Neuron (in vitro differentiated cells): ENCODE results near the gene RFTN1.

Experiments
- H2AFZ ChIP-seq: one replicate; pipeline ENCODE4 v1.6.1; 2013; ENCODE audit warnings: low read depth, mild to moderate bottlenecking, inconsistent platforms, low read length, moderate library complexity
- H3K27me3 ChIP-seq: one replicate; pipeline ENCODE4 v1.6.1; 2013; ENCODE audit warnings: low read length; ENCODE audit not compliant: insufficient read depth
- H3K36me3 ChIP-seq: one replicate; pipeline ENCODE4 v1.6.1; 2013; ENCODE audit warnings: low read length; ENCODE audit not compliant: insufficient read depth
- H3K4me1 ChIP-seq: one replicate; pipeline ENCODE4 v1.6.1; 2013; ENCODE audit warnings: low read length; ENCODE audit not compliant: insufficient read depth
- H3K4me3 ChIP-seq: 2 replicates; pipeline ENCODE4 v1.5.1; 2013; ENCODE audit warnings: mild to moderate bottlenecking, low read length, moderate library complexity
- H3K9me3 ChIP-seq: one replicate; pipeline ENCODE4 v1.6.1; 2013; ENCODE audit warnings: low read length

The RFTN1 gene

GRCh38 chr3:16484984-16485383 lies 28.5 kb downstream of the RFTN1 start:
- Histone ChIP-seq H3K36me3 (no peaks in the 10 kb centered on the region), H3K4me3 (no peak overlapping the region), H3K4me1 (peaks cover 4% of the 10 kb centered on the region), H3K27me3 (no peaks in the 10 kb centered on the region), H2AFZ (no peak overlapping the region), H3K9me3 (no peaks in the 10 kb centered on the region)

- peaks cover 4% of the 10 kb centered on the region for H3K4me1 ChIP-seq
- no peaks in the 10 kb centered on the region for H3K27me3 ChIP-seq
- no peak overlapping the region for H3K4me3 ChIP-seq
- no peaks in the 10 kb centered on the region for H3K36me3 ChIP-seq
- H3K9me3 ChIP-seq = no peaks in the 10 kb centered on the region
- H2AFZ ChIP-seq = no peak overlapping the region
Measured at GRCh38 chr3:16484216-16484615, 29.3 kb downstream of the RFTN1 start.

- Histone ChIP-seq H3K4me3 (no peak overlapping the region), H3K27me3 (no peaks in the 10 kb centered on the region), H2AFZ (no peak overlapping the region), H3K36me3 (no peaks in the 10 kb centered on the region), H3K4me1 (peaks cover 4% of the 10 kb centered on the region), H3K9me3 (no peaks in the 10 kb centered on the region)
Measured at GRCh38 chr3:16482770-16483531, 30.5 kb downstream of the RFTN1 start.

- no peak overlapping the region for H2AFZ ChIP-seq
- H3K9me3 ChIP-seq = no peaks in the 10 kb centered on the region
- no peak overlapping the region for H3K4me3 ChIP-seq
- peaks cover 4% of the 10 kb centered on the region for H3K4me1 ChIP-seq
- H3K27me3 ChIP-seq = no peaks in the 10 kb centered on the region
- H3K36me3 ChIP-seq = no peaks in the 10 kb centered on the region
Measured at GRCh38 chr3:16482194-16482769, 31.2 kb downstream of the RFTN1 start.

GRCh38 chr3:16481546-16481897 lies 32.0 kb downstream of the RFTN1 start:
- Histone ChIP-seq H2AFZ (no peak overlapping the region), H3K4me1 (peaks cover 4% of the 10 kb centered on the region), H3K9me3 (no peaks in the 10 kb centered on the region), H3K4me3 (no peak overlapping the region), H3K36me3 (no peaks in the 10 kb centered on the region), H3K27me3 (no peaks in the 10 kb centered on the region)

- H3K36me3 ChIP-seq = no peaks in the 10 kb centered on the region
- no peak overlapping the region for H2AFZ ChIP-seq
- no peak overlapping the region for H3K4me3 ChIP-seq
- H3K9me3 ChIP-seq = no peaks in the 10 kb centered on the region
- H3K4me1 ChIP-seq = peaks cover 4% of the 10 kb centered on the region
- no peaks in the 10 kb centered on the region for H3K27me3 ChIP-seq
Measured at GRCh38 chr3:16480861-16481545, 32.5 kb downstream of the RFTN1 start.

- no peak overlapping the region for H2AFZ ChIP-seq
Measured at GRCh38 chr3:16478516-16478915, 35.0 kb downstream of the RFTN1 start.

GRCh38 chr3:16477521-16477920 lies 36.0 kb downstream of the RFTN1 start:
- no peaks in the 10 kb centered on the region for H3K36me3 ChIP-seq
- no peak overlapping the region for H3K4me3 ChIP-seq
- no peaks in the 10 kb centered on the region for H3K27me3 ChIP-seq
- peaks cover 4% of the 10 kb centered on the region for H3K4me1 ChIP-seq
- H2AFZ ChIP-seq = no peak overlapping the region
- H3K9me3 ChIP-seq = no peaks in the 10 kb centered on the region

More at GRCh38 chr3:16478516-16478915, 35.0 kb downstream of the RFTN1 start:
- Histone ChIP-seq H3K4me1 (peaks cover 4% of the 10 kb centered on the region), H3K36me3 (no peaks in the 10 kb centered on the region), H3K4me3 (no peak overlapping the region), H3K27me3 (no peaks in the 10 kb centered on the region), H3K9me3 (no peaks in the 10 kb centered on the region)

GRCh38 chr3:16477056-16477455 lies 36.4 kb downstream of the RFTN1 start:
- Histone ChIP-seq H3K4me1 (peaks cover 4% of the 10 kb centered on the region), H3K36me3 (no peaks in the 10 kb centered on the region), H3K27me3 (no peaks in the 10 kb centered on the region), H3K4me3 (no peak overlapping the region), H2AFZ (no peak overlapping the region), H3K9me3 (no peaks in the 10 kb centered on the region)

- H3K4me3 ChIP-seq = no peak overlapping the region
- peaks cover 4% of the 10 kb centered on the region for H3K4me1 ChIP-seq
- H3K9me3 ChIP-seq = no peaks in the 10 kb centered on the region
- no peak overlapping the region for H2AFZ ChIP-seq
- no peaks in the 10 kb centered on the region for H3K27me3 ChIP-seq
- no peaks in the 10 kb centered on the region for H3K36me3 ChIP-seq
Measured at GRCh38 chr3:16476636-16477035, 36.9 kb downstream of the RFTN1 start.

- Histone ChIP-seq H3K9me3 (no peaks in the 10 kb centered on the region), H3K4me1 (peaks cover 2% of the 10 kb centered on the region), H3K36me3 (no peaks in the 10 kb centered on the region), H3K27me3 (no peaks in the 10 kb centered on the region), H3K4me3 (no peak overlapping the region), H2AFZ (no peak overlapping the region)
Measured at GRCh38 chr3:16475766-16476165, 37.7 kb downstream of the RFTN1 start.

GRCh38 chr3:16474920-16475319 lies 38.6 kb downstream of the RFTN1 start:
- Histone ChIP-seq H3K36me3 (no peaks in the 10 kb centered on the region), H3K27me3 (no peaks in the 10 kb centered on the region), H3K9me3 (no peaks in the 10 kb centered on the region), H3K4me1 (no peaks in the 10 kb centered on the region), H3K4me3 (no peak overlapping the region), H2AFZ (no peak overlapping the region)

GRCh38 chr3:16474216-16474615 lies 39.3 kb downstream of the RFTN1 start:
- Histone ChIP-seq H3K9me3 (no peaks in the 10 kb centered on the region), H3K27me3 (no peaks in the 10 kb centered on the region), H3K4me1 (no peaks in the 10 kb centered on the region), H3K4me3 (no peak overlapping the region), H2AFZ (no peak overlapping the region), H3K36me3 (no peaks in the 10 kb centered on the region)
